Measurements from ENCODE around the gene NIT1.

NIT1 gene

DNA sequence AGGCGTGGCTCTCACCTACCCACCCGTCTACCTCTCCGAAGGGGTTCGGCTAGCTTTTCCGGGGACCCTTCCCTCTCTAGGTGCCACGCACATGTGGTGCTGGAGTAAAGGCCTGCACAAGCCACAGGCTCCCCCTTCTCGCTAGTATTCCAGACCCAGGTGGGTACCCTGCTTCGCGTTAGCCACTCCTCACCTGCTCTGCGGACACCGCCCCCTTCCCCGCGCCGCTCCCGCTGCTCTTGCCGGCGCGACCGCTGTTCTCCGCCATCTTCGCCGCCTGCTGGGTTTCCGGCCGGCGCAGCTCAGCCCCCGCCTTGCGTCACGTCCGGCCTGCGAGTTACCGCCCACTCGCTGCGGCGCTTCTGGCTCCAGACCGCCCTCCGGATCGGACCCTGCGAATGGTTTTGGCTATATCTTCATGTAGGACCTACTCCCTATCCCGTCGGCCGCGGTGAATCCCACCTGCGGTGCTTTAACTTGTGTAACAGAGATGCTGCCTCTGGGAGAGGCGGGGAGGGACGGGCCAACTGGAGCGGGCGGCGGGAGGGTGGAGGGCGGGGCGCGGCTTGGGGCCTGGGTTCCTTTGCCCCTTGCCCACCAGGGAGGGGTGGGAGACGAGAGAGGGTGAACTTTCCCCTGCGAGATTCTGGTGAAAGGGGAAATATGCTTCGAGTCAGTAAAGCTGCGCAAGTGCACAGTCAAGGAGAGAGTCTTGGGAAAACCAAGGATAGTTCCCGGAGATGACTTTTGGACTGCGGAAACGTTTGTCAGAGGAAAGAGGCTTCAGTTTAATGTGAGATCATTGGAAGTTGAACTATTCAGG, at the start of gene NIT1, which contains the start of gene PFDN2:
Gene NIT1 (plus strand): TSS at position 347 of the 823 bp plus-strand sequence. CDS start 72 bp downstream, at position 419.
Gene PFDN2 (minus strand): TSS at position 279 of the 823 bp plus-strand sequence. CDS start 11 bp downstream, at position 268.
- peak; percentile 92 for DNase-seq (ENCODE audit: low spot score)

DNA sequence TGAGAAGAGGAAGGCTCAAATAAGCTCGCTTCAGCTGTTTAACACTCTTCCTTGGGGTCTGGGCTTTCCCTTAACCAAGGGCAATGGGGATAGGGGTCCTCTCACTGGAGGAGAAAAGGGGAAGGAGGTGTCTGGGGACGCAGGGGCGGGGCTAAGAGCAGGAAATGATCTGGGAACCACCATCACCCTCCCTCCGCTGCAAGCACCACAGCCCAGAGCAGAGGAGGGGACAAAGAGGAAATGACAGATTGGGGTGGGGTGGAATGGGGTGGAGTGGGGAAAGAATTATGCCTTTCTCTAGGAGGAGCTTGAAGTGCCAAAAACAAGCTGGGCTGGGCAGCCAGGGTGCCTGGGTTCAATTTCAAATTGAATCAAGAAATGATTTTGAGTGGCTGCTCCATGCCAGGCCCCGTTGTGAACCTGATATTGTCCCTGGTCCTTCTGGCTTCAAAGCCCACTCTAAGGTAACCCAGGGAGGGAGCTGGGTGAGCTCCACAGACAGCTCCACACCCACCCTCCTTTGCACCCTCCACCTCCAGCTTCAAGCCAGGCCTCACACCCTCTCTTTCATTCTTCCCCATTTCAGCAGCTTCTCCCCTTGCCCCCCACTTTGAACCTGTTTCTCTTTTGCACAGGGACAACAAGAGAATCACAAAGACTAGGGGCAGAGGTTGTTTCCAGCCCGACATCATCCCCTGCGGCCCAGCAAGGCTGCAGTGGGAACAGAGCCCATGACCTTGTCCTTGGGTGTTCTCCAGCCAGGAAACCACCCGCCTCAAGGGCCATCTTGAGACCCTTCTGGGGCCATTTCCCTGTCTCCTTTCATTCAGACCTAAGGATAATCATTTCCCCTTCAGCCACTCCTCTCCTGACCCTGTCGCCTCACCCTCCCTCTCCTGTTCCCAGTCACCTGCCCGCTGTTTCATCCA, 49.3 kb upstream of the NIT1 start:
- DNase-seq (ENCODE audit: low spot score) = no peak

- DNase-seq (ENCODE audit: low spot score) = no peak
These were observed 48.7 kb upstream of the NIT1 start for GRCh38 chr1:161069241-161069640.

- no peak for DNase-seq (ENCODE audit: low spot score)
These were observed 48.1 kb upstream of the NIT1 start, which contains the start of gene ARHGAP30 for GRCh38 chr1:161069731-161070270. Gene ARHGAP30, minus strand, starts transcription at chr1:161069891. Its CDS starts 267 bp downstream, at chr1:161069624.

GRCh38 chr1:161070761-161071160, 47.1 kb upstream of the NIT1 start:
- no peak for DNase-seq (ENCODE audit: low spot score)

DNA sequence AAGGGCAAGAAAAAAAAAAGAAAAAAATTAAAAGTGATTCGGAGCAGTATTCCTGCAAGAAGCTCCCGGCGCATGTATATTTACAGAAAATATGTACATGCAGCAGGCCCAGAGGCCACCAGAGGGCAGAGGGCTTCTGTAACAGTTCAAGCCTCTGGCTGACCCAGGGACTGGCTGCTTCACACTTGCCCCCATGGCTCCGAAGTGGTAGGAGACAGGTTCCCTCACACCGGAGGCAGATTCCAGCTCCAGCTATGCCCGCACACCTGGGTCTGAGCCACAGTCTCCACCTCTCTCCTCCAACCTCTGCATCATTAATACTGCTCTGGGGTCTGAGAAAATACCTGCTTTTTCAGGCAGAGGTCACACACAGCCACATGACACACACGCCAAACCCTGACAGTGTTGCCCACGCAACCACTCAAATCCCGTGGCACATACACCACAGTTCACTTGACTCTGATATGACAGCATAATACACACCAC, 46.0 kb upstream of the NIT1 start:
- DNase-seq (ENCODE audit: low spot score) = peak; percentile 58

- no peak for DNase-seq (ENCODE audit: low spot score)
These were observed 45.0 kb upstream of the NIT1 start for GRCh38 chr1:161072751-161073449.

- no peak for DNase-seq (ENCODE audit: low spot score)
These were observed 44.3 kb upstream of the NIT1 start for GRCh38 chr1:161073474-161074121.

- DNase-seq (ENCODE audit: low spot score) = no peak
These were observed 43.1 kb upstream of the NIT1 start for GRCh38 chr1:161074676-161075368.

- no peak for DNase-seq (ENCODE audit: low spot score)
These were observed 41.5 kb upstream of the NIT1 start for GRCh38 chr1:161076410-161076809.

DNA sequence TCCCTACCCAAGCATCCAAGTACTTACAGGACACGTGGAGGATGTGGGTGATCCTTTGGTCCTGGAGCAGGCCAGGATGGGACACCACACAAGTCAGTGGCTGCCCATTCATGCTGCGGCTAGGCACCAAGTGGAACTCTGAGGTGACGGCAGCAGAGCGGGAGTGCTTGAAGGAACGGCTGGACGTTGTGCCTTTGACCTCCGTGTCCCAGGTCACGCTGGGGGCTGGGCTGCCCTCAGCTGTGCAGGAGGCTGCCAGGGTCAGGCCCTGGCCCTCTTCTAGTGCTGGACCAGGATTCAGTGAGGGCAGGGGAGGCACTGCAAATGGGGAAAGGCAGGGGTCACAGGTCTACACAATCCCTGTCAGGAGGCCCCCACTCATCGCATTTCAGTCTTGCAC, 40.5 kb upstream of the NIT1 start:
- DNase-seq (ENCODE audit: low spot score) = no peak

- no peak for DNase-seq (ENCODE audit: low spot score)
These were observed 38.3 kb upstream of the NIT1 start for GRCh38 chr1:161079436-161080110.

- DNase-seq (ENCODE audit: low spot score) = no peak
These were observed 37.2 kb upstream of the NIT1 start for GRCh38 chr1:161080441-161081405.

GRCh38 chr1:161081519-161081918, 36.4 kb upstream of the NIT1 start:
- no peak for DNase-seq (ENCODE audit: low spot score)

DNA sequence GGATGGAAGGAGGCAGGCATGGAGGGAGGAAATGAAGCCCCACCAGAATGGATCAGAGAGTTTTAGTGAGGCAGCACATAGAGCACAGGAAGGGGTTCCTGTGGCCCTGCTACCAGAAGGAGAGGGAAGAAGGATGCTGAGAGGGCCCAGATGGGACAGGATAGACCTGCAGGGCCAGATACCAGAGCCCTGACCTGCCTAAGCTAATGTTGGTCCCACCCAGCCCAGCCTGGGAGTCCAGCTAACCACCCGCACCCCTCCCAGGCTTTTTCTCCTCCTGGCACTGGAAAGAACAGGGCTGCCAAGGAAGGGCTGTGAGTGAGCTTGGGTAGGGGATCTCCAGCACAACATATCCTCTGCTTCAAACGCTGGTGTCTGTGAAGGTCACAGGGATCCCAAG, 35.4 kb upstream of the NIT1 start:
- DNase-seq (ENCODE audit: low spot score) = no peak

DNA sequence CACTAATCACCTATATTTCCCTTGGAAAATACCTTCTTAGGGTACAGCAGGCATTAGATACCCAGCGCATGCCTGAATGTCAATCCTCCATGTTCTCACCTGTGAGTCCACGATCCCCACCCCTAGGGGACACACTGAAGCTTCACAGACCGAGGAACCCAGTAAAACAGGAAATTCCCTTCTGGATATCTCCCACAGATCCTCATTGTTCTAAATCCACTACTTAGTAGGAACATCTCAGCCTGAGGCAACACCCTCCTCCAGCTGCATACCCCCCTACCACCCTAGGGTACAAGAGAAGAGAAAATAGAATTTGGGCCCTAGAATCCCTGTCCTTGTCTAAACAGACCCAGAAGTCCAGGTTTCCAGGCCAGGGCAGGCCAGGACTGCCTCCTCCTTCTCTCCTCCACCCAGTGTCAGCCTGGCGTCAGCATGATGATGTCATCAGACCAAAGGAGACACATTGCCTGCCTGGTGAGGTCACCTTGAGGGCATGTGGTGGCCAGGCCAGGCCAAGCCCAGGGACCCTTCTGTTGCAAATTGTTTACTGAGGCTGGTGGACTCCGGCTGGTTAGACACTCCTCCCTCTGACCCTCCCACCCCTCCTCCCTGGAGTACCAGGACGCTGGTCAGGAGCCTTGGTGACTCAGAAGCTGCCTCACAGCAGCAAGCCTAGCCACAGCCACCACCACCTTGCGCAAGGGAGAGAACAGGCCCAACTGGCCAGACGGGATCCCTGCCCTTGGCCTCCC, 34.7 kb upstream of the NIT1 start:
- DNase-seq (ENCODE audit: low spot score) = peak; percentile 92

DNA sequence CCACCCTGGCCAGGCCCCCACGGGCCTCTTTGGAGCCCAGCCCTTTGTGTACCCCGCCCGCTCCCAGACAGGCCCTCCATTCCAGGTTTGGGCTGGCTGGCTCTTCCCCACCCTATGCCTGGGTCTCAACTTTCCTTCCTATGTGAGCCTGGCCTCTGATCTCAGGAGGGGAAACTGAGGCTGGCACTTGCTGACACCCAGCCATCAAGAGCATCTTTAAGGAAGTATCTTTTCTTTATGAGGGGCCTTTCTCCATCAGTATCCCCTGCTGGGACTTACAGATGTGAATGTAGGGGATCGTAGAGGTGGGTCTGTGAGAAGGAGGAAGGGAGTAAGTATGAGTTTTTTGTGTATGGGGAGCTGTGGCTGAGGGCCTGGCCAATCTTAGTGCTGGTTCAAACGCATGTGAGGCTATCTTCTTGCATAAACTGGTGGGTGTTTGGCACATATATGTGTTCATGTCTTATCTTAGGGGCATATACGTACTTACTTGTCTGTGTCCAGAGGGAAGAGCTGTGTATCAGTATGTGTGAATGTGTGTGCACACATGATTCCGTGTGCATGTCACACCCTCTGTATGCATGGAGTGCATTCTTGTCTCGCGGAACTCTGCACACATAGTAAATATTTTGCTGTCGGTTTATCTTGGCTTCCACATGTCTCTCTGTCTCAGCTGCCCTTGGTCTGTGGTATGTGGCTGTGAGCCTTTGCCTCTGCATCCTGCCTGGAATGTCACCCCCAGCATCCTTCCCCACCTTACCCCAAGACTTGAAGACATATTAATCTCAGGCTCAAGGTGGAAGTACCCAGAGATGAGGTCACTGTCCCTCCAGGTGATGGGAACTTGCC, 33.9 kb upstream of the NIT1 start:
- no peak for DNase-seq (ENCODE audit: low spot score)

Data from hepatic stellate cell (primary cell).